Heart right ventricle (tissue), 16 donors: Measurements from ENCODE around the gene PCARE. TPM values are rescaled to one million over a fixed set of nuclear protein-coding genes. Genes with fewer than 3 reads are reported as not detected.

Experiments used
- ATAC-seq, 8 donors: fragments of 200-7000 bp; cut with Tn5 transposase; one replicate each; pipeline ENCODE4 v1.9.1; 2020; ENCODE audit warnings: mild to moderate bottlenecking in 8 of 8, moderate library complexity in 8 of 8, moderate number of reproducible peaks in 1 of 8
- DNase-seq, 2 donors: peaks; one replicate each; pipeline ENCODE4 v3.0.0-alpha.2; 2020
- H3K27ac ChIP-seq, 10 donors: fragments of 200-600 bp; sonication (generic) in 2 of 10; one replicate each; pipeline versions ENCODE4 v1.5.0 to v1.8.0; 2020 to 2022; ENCODE audit warnings: mild to moderate bottlenecking in 3 of 10
- H3K27me3 ChIP-seq, 7 donors: fragments of 200-600 bp; one replicate each; pipeline ENCODE4 v1.8.0; 2021 to 2022; ENCODE audit warnings: mild to moderate bottlenecking in 2 of 7
- H3K36me3 ChIP-seq, 9 donors: fragments of 200-600 bp; sonication (generic) in 1 of 9; one replicate each; pipeline versions ENCODE4 v1.5.0 to v1.8.0; 2020 to 2022; ENCODE audit warnings: mild to moderate bottlenecking in 2 of 9
- H3K4me1 ChIP-seq, 9 donors: fragments of 200-600 bp; sonication (generic) in 1 of 9; one replicate each; pipeline versions ENCODE4 v1.5.0 to v1.8.0; 2020 to 2022; ENCODE audit warnings: mild to moderate bottlenecking in 4 of 9
- H3K4me3 ChIP-seq, 10 donors: fragments of 200-600 bp; sonication (generic) in 2 of 10; one replicate each; pipeline versions ENCODE4 v1.5.0 to v1.8.0; 2020 to 2022; ENCODE audit warnings: mild to moderate bottlenecking in 7 of 10, moderate library complexity in 2 of 10
- H3K9me3 ChIP-seq, 11 donors: fragments of 200-600 bp in 10 of 11; sonication (generic) in 2 of 11; one replicate each; pipeline versions ENCODE4 v1.5.0 to v1.8.0; 2013 to 2022; ENCODE audit warnings: mild to moderate bottlenecking in 2 of 11, control low read depth in 1 of 11, moderate library complexity in 1 of 11
- CTCF ChIP-seq, 9 donors: fragments of 200-600 bp; sonication (generic) in 2 of 9; IDR thresholded peaks; one replicate each; pipeline versions ENCODE4 v1.5.0 to v1.8.0; 2021 to 2022; ENCODE audit warnings: antibody characterized with exemption in 9 of 9, mild to moderate bottlenecking in 5 of 9, moderate library complexity in 1 of 9
- WGBS, 2 donors: extraction: QIAGEN DNeasy Blood & Tissue Kit; methylation state at CpG; one replicate each; pipeline ENCODE4 v1.1.7; 2013; ENCODE audit warnings: inconsistent platforms in 1 of 2; 5-methylcytosine and 5-hydroxymethylcytosine counted together
- intact Hi-C, 10 donors: fragments of 100-400 bp; cut with DNase I; formaldehyde crosslinking; loops; one replicate each; pipeline versions ENCODE4 v1.11.1 to v1.14.2; 2022
- polyA plus RNA-seq, 2 donors: library from polyadenylated mRNA; stranded (reverse); fragments of 200-250 nt; gene quantifications; one replicate each; pipeline ENCODE4 v1.2.3, GENCODE V29; 2013
- total RNA-seq, 10 donors: library from RNA; stranded (reverse); fragmentation: NEBNext Ultra II Directional in 3 of 10; extraction: Animal tissue kit (Norgen Biotek cat#: 25700) in 3 of 10; gene quantifications; one replicate each; pipeline versions ENCODE4 v1.2.1 to v1.2.4, GENCODE V29; 2021 to 2023
- donor health status: Arrhythmogenic right ventricular cardiomyopathy.
- donor health status: ischemic (EF 13 %, LVEDD 7.1; RV severe dilation, severe dysfunction).
- donor health status: healthy with polysubstance abuse.
- donor health status: DM: no; HTN: yes; CAD: no.
- donor health status: DM: no; HTN: no; CAD: no.
- donor health status: ischemic (EF 25% LVEDD 6.9; RV normal size, moderate dysfunction).
- donor health status: ischemic (EF 25% LVEDD 5.7; RV mildly dilated, moderate dysfunction).
- donor health status: healthy.
- donor health status: DM: yes; HTN: yes; CAD: no.
- donor health status: Ischemic cardiomyopathy.
- donor health status: ischemic (EF 35%, LVEDD 5.7; RV mildly dilated, moderate dysfunction).
- donor health status: nonischemic (EF 11% LVEDD 7.7; RV severe dilation, severe dysfunction).
- donor health status: DM: yes; HTN: yes; CAD: no.
- donor health status: PGD.
- donor health status: ischemic (EF 29% LVEDD 5.4; RV normal size, mild dysfunction).
- donor health status: nonischemic (EF 23%, LVEDD 6.1; RV moderate dilation, normal function).

PCARE gene
- total and polyA plus RNA-seq, 12 donors, result 0.04 to 3.3 (median 1.1) TPM

- 33 to 43% methylated on average over 5 of the region's 5 CpGs for WGBS, 2 donors
- Histone ChIP-seq H3K36me3 (peaks cover 0 to 3% (median 0%) of the 10 kb centered on the region in 9 donors), H3K4me3 (no peak overlapping the region), H3K27ac (peak overlapping the region; percentile 18 to 95 (median 88)), H3K4me1 (peaks cover 11 to 71% (median 57%) of the 10 kb centered on the region in 9 donors), H3K27me3 (no peaks in the 10 kb centered on the region), H3K9me3 (no peaks in the 10 kb centered on the region)
- ATAC-seq (peak in 3 of 8 donors; percentile 10 to 22 (median 13)), DNase-seq (peak; percentile 46 to 48)
- intact Hi-C loops, result loop anchor here in 2 of 10 donors (5.0 to 10.0 kb wide), 2 partner anchors 96 to 98 kb away; partner anchors contain the start of gene CLIP4 (in 1 of the 2)
- TF ChIP-seq CTCF (IDR thresholded peaks at IDR 0.05), result no peak
Observed at GRCh38 chr2:29016504-29016903, 57.8 kb downstream of the PCARE start.

- Histone ChIP-seq H3K4me1 (peaks cover 16 to 77% (median 63%) of the 10 kb centered on the region in 9 donors), H3K27me3 (no peaks in the 10 kb centered on the region), H3K9me3 (no peaks in the 10 kb centered on the region), H3K27ac (peak overlapping the region; percentile 49 to 95 (median 88)), H3K36me3 (peaks cover 0 to 3% (median 0%) of the 10 kb centered on the region in 9 donors), H3K4me3 (peak overlapping the region in 7 of 10 donors; percentile 14 to 41 (median 33))
- peak; percentile 17 to 59 (median 38) for ATAC-seq
- intact Hi-C loops, result loop anchor here in 2 of 10 donors (2.0 to 10.0 kb wide), 3 partner anchors 57 to 99 kb away; partner anchors contain the start of gene CLIP4 (in 1 of the 2)
- DNase-seq, result peak; percentile 61 to 77
- WGBS, 2 donors, result 48 to 53% methylated on average over 17 of the region's 17 CpGs
- no peak for TF ChIP-seq CTCF (IDR thresholded peaks at IDR 0.05)
Observed at GRCh38 chr2:29015701-29016470, 58.4 kb downstream of the PCARE start.

- ATAC-seq, result peak; percentile 3 to 48 (median 26)
- peak overlapping the region; percentile 49 to 95 (median 88) for H3K27ac ChIP-seq
- WGBS, 2 donors, result 36 to 40% methylated on average over 13 of the region's 13 CpGs
- peak; percentile 63 to 67 for DNase-seq
- H3K4me3 ChIP-seq, result peak overlapping the region in 8 of 10 donors; percentile 1 to 41 (median 29)
- H3K4me1 ChIP-seq, result peaks cover 22 to 84% (median 72%) of the 10 kb centered on the region in 9 donors
- peak in 2 of 9 donors; percentile 23 to 33 for TF ChIP-seq CTCF (IDR thresholded peaks at IDR 0.05)
- H3K36me3 ChIP-seq, result peaks cover 0 to 3% (median 0%) of the 10 kb centered on the region in 9 donors
- H3K27me3 ChIP-seq, result no peaks in the 10 kb centered on the region
- intact Hi-C loops, result loop anchor here in 4 of 10 donors (2.0 to 10.0 kb wide), 5 partner anchors 53 to 100 kb away; partner anchors contain the start of gene CLIP4 (in 1 of the 4)
- no peaks in the 10 kb centered on the region for H3K9me3 ChIP-seq
Observed at GRCh38 chr2:29014811-29015421, 59.4 kb downstream of the PCARE start.

- Histone ChIP-seq H3K4me3 (peak overlapping the region in 7 of 10 donors; percentile 1 to 41 (median 33)), H3K27me3 (no peaks in the 10 kb centered on the region), H3K27ac (peak overlapping the region; percentile 49 to 95 (median 88)), H3K36me3 (peaks cover 0 to 3% (median 0%) of the 10 kb centered on the region in 9 donors), H3K4me1 (peaks cover 22 to 85% (median 72%) of the 10 kb centered on the region in 9 donors), H3K9me3 (no peaks in the 10 kb centered on the region)
- WGBS, 2 donors, result 62 to 74% methylated on average over 8 of the region's 8 CpGs
- peak in 1 of 8 donors; percentile 5 for ATAC-seq
- DNase-seq, result peak in 1 of 2 donors; percentile 54
- TF ChIP-seq CTCF (IDR thresholded peaks at IDR 0.05), result no peak
- intact Hi-C loops, result loop anchor here in 3 of 10 donors (2.0 to 10.0 kb wide), 4 partner anchors 52 to 100 kb away; partner anchors contain the start of gene CLIP4 (in 1 of the 3)
Observed at GRCh38 chr2:29014331-29014730, 60.0 kb downstream of the PCARE start.
